Measurements from ENCODE around the gene IFNLR1. TPM values are rescaled to one million over a fixed set of nuclear protein-coding genes. Genes with fewer than 3 reads are reported as not detected.

The IFNLR1 gene
- total and polyA plus RNA-seq, 3 donors from 2014 or later, result 0.63 to 1.6 (median 1.5) TPM

GRCh38 chr1:24177161-24177560, 9.9 kb downstream of the IFNLR1 start:
- Histone ChIP-seq H3K27ac (no peak overlapping the region), H3K27me3 (no peaks in the 10 kb centered on the region), H3K9me3 (no peaks in the 10 kb centered on the region), H3K36me3 (ENCODE audit: low read depth, missing control alignments) (no peaks in the 10 kb centered on the region), H3K4me3 (no peak overlapping the region), H3K4me1 (no peaks in the 10 kb centered on the region)
- intact Hi-C loops (cut with DNase I; ENCODE audit: low total_unique reads), result no loop called here
- no peak for TF ChIP-seq POLR2A (IDR thresholded peaks at IDR 0.05)
- TF ChIP-seq CTCF (IDR thresholded peaks at IDR 0.05), result no peak
- 90 to 94% methylated on average over 10 of the region's 10 CpGs for WGBS, 2 donors
- no peak for DNase-seq

GRCh38 chr1:24175033-24175755, 11.9 kb downstream of the IFNLR1 start:
- Histone ChIP-seq H3K27ac (no peak overlapping the region), H3K27me3 (no peaks in the 10 kb centered on the region), H3K36me3 (ENCODE audit: low read depth, missing control alignments) (no peaks in the 10 kb centered on the region), H3K4me3 (no peak overlapping the region), H3K4me1 (no peaks in the 10 kb centered on the region), H3K9me3 (no peaks in the 10 kb centered on the region)
- 79 to 89% methylated on average over 6 of the region's 6 CpGs for WGBS, 2 donors
- TF ChIP-seq CTCF (IDR thresholded peaks at IDR 0.05), result no peak
- no peak for TF ChIP-seq POLR2A (IDR thresholded peaks at IDR 0.05)
- DNase-seq, result no peak
- intact Hi-C loops (cut with DNase I; ENCODE audit: low total_unique reads), result no loop called here

- Histone ChIP-seq H3K36me3 (ENCODE audit: low read depth, missing control alignments) (no peaks in the 10 kb centered on the region), H3K4me3 (no peak overlapping the region), H3K27me3 (no peaks in the 10 kb centered on the region), H3K9me3 (no peaks in the 10 kb centered on the region), H3K27ac (no peak overlapping the region), H3K4me1 (no peaks in the 10 kb centered on the region)
- no peak for DNase-seq
- no peak for TF ChIP-seq CTCF (IDR thresholded peaks at IDR 0.05)
- TF ChIP-seq POLR2A (IDR thresholded peaks at IDR 0.05), result no peak
- 77 to 81% methylated on average over 5 of the region's 5 CpGs for WGBS, 2 donors
- intact Hi-C loops (cut with DNase I; ENCODE audit: low total_unique reads), result no loop called here
These were observed 13.2 kb downstream of the IFNLR1 start for GRCh38 chr1:24173638-24174575.

- no peaks in the 10 kb centered on the region for H3K4me1 ChIP-seq
- no peaks in the 10 kb centered on the region for H3K27me3 ChIP-seq
- intact Hi-C loops (cut with DNase I; ENCODE audit: low total_unique reads), result no loop called here
- H3K27ac ChIP-seq, result no peak overlapping the region
- H3K4me3 ChIP-seq, result no peak overlapping the region
- H3K36me3 ChIP-seq (ENCODE audit: low read depth, missing control alignments), result no peaks in the 10 kb centered on the region
- no peak for DNase-seq
- TF ChIP-seq POLR2A (IDR thresholded peaks at IDR 0.05) (no peak), CTCF (IDR thresholded peaks at IDR 0.05) (no peak)
- no peaks in the 10 kb centered on the region for H3K9me3 ChIP-seq
- 98% methylated on average over 5 of the region's 5 CpGs for WGBS, 2 donors
These were observed 14.5 kb downstream of the IFNLR1 start for GRCh38 chr1:24172598-24172997.

Data from testis (tissue), 3 donors.